HL-60 (cell line): Measurements from ENCODE around the gene NKX1-1.

Source experiments
- GABPA ChIP-seq: IDR thresholded peaks from 2 replicates; pipeline ENCODE4 v1.6.1; 2012; ENCODE audit warnings: low read depth
- POLR2AphosphoS5 ChIP-seq: IDR thresholded peaks from 2 replicates; pipeline ENCODE4 v1.6.1; 2012; ENCODE audit warnings: low read depth
- TF ChIP-seq, protein P1 (sequence below): IDR thresholded peaks from one replicate; pipeline ENCODE4 v1.5.1; 2011; ENCODE audit warnings: low read length, control low read depth, inconsistent platforms; ENCODE audit not compliant: insufficient read depth

- TF ChIP-seq POLR2AphosphoS5 (no peak), GABPA (no peak)
- TF ChIP-seq, protein P1, sequence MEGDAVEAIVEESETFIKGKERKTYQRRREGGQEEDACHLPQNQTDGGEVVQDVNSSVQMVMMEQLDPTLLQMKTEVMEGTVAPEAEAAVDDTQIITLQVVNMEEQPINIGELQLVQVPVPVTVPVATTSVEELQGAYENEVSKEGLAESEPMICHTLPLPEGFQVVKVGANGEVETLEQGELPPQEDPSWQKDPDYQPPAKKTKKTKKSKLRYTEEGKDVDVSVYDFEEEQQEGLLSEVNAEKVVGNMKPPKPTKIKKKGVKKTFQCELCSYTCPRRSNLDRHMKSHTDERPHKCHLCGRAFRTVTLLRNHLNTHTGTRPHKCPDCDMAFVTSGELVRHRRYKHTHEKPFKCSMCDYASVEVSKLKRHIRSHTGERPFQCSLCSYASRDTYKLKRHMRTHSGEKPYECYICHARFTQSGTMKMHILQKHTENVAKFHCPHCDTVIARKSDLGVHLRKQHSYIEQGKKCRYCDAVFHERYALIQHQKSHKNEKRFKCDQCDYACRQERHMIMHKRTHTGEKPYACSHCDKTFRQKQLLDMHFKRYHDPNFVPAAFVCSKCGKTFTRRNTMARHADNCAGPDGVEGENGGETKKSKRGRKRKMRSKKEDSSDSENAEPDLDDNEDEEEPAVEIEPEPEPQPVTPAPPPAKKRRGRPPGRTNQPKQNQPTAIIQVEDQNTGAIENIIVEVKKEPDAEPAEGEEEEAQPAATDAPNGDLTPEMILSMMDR, result no peak
Observed at GRCh38 chr4:1418494-1419285, 12.4 kb upstream of the NKX1-1 start.
